ENCODE data around the gene ACP4.

The ACP4 gene

GRCh38 chr19:50826492-50827240 is 36.5 kb downstream of the ACP4 start:
- H3K27ac ChIP-seq (ENCODE audit: low read depth, low read length) = no peak overlapping the region
- H3K9ac ChIP-seq (ENCODE audit: low read length) = no peak overlapping the region
- no peak overlapping the region for H3K4me3 ChIP-seq (ENCODE audit: low read depth, low read length)
- peaks cover 83% of the 10 kb centered on the region for H3K27me3 ChIP-seq (ENCODE audit: control insufficient read depth, insufficient read depth, low read length)
- H3K4me1 ChIP-seq (ENCODE audit: control insufficient read depth, insufficient read depth, low read length) = peaks cover 2% of the 10 kb centered on the region; the same call in 1 of the 2 replicates
- H3K36me3 ChIP-seq (ENCODE audit: control insufficient read depth, insufficient read depth, low read length) = no peaks in the 10 kb centered on the region
- no peaks in the 10 kb centered on the region for H3K9me3 ChIP-seq (ENCODE audit: control insufficient read depth, insufficient read depth, low read depth, low read length)

- Histone ChIP-seq H3K9me3 (ENCODE audit: control insufficient read depth, insufficient read depth, low read depth, low read length) (no peaks in the 10 kb centered on the region), H3K27me3 (ENCODE audit: control insufficient read depth, insufficient read depth, low read length) (peaks cover 77% of the 10 kb centered on the region), H3K4me3 (ENCODE audit: low read depth, low read length) (no peak overlapping the region), H3K36me3 (ENCODE audit: control insufficient read depth, insufficient read depth, low read length) (no peaks in the 10 kb centered on the region), H3K9ac (ENCODE audit: low read length) (no peak overlapping the region), H3K27ac (ENCODE audit: low read depth, low read length) (no peak overlapping the region), H3K4me1 (ENCODE audit: control insufficient read depth, insufficient read depth, low read length) (no peaks in the 10 kb centered on the region)
Observed at GRCh38 chr19:50827476-50827875, 37.3 kb downstream of the ACP4 start.

- Histone ChIP-seq H3K36me3 (ENCODE audit: control insufficient read depth, insufficient read depth, low read length) (no peaks in the 10 kb centered on the region), H3K4me1 (ENCODE audit: control insufficient read depth, insufficient read depth, low read length) (no peaks in the 10 kb centered on the region)
Observed at GRCh38 chr19:50829801-50830200, 39.6 kb downstream of the ACP4 start.

GRCh38 chr19:50830266-50831025 is 40.2 kb downstream of the ACP4 start:
- Histone ChIP-seq H3K9me3 (ENCODE audit: control insufficient read depth, insufficient read depth, low read depth, low read length) (no peaks in the 10 kb centered on the region), H3K9ac (ENCODE audit: low read length) (no peak overlapping the region), H3K27me3 (ENCODE audit: control insufficient read depth, insufficient read depth, low read length) (peaks cover 77% of the 10 kb centered on the region), H3K4me1 (ENCODE audit: control insufficient read depth, insufficient read depth, low read length) (no peaks in the 10 kb centered on the region), H3K36me3 (ENCODE audit: control insufficient read depth, insufficient read depth, low read length) (no peaks in the 10 kb centered on the region), H3K4me3 (ENCODE audit: low read depth, low read length) (no peak overlapping the region), H3K27ac (ENCODE audit: low read depth, low read length) (no peak overlapping the region)

More at GRCh38 chr19:50829801-50830200, 39.6 kb downstream of the ACP4 start:
- Histone ChIP-seq H3K4me3 (ENCODE audit: low read depth, low read length) (no peak overlapping the region), H3K9ac (ENCODE audit: low read length) (no peak overlapping the region), H3K27me3 (ENCODE audit: control insufficient read depth, insufficient read depth, low read length) (peaks cover 76% of the 10 kb centered on the region), H3K9me3 (ENCODE audit: control insufficient read depth, insufficient read depth, low read depth, low read length) (no peaks in the 10 kb centered on the region), H3K27ac (ENCODE audit: low read depth, low read length) (no peak overlapping the region)

GRCh38 chr19:50831026-50831396 is 40.8 kb downstream of the ACP4 start:
- Histone ChIP-seq H3K4me1 (ENCODE audit: control insufficient read depth, insufficient read depth, low read length) (no peaks in the 10 kb centered on the region; the same call in 1 of the 2 replicates), H3K9ac (ENCODE audit: low read length) (no peak overlapping the region), H3K27me3 (ENCODE audit: control insufficient read depth, insufficient read depth, low read length) (peaks cover 77% of the 10 kb centered on the region), H3K36me3 (ENCODE audit: control insufficient read depth, insufficient read depth, low read length) (no peaks in the 10 kb centered on the region), H3K27ac (ENCODE audit: low read depth, low read length) (no peak overlapping the region), H3K4me3 (ENCODE audit: low read depth, low read length) (no peak overlapping the region), H3K9me3 (ENCODE audit: control insufficient read depth, insufficient read depth, low read depth, low read length) (no peaks in the 10 kb centered on the region)

GRCh38 chr19:50832666-50833065 is 42.5 kb downstream of the ACP4 start:
- peaks cover 6% of the 10 kb centered on the region for H3K4me1 ChIP-seq (ENCODE audit: control insufficient read depth, insufficient read depth, low read length)
- no peaks in the 10 kb centered on the region for H3K9me3 ChIP-seq (ENCODE audit: control insufficient read depth, insufficient read depth, low read depth, low read length)
- H3K9ac ChIP-seq (ENCODE audit: low read length) = no peak overlapping the region
- H3K36me3 ChIP-seq (ENCODE audit: control insufficient read depth, insufficient read depth, low read length) = no peaks in the 10 kb centered on the region
- peaks cover 77% of the 10 kb centered on the region for H3K27me3 ChIP-seq (ENCODE audit: control insufficient read depth, insufficient read depth, low read length)
- H3K4me3 ChIP-seq (ENCODE audit: low read depth, low read length) = no peak overlapping the region
- H3K27ac ChIP-seq (ENCODE audit: low read depth, low read length) = no peak overlapping the region

- Histone ChIP-seq H3K4me3 (ENCODE audit: low read depth, low read length) (no peak within 1 kb of the TSS), H3K27ac (ENCODE audit: low read depth, low read length) (no peak within 1 kb of the TSS), H3K4me1 (ENCODE audit: control insufficient read depth, insufficient read depth, low read length) (peaks cover 6% of the 10 kb centered on the region), H3K36me3 (ENCODE audit: control insufficient read depth, insufficient read depth, low read length) (no peaks in the 10 kb centered on the region), H3K9me3 (ENCODE audit: control insufficient read depth, insufficient read depth, low read depth, low read length) (no peaks in the 10 kb centered on the region), H3K27me3 (ENCODE audit: control insufficient read depth, insufficient read depth, low read length) (peaks cover 71% of the 10 kb centered on the region), H3K9ac (ENCODE audit: low read length) (no peak within 1 kb of the TSS)
Observed at GRCh38 chr19:50833117-50833801, 43.0 kb downstream of the ACP4 start, which contains the start of gene KLK15. TSS of gene KLK15 (minus strand) at chr19:50833574. CDS start at chr19:50831492, 2,082 bp downstream.

- H3K4me3 ChIP-seq (ENCODE audit: low read depth, low read length) = no peak overlapping the region
- H3K9me3 ChIP-seq (ENCODE audit: control insufficient read depth, insufficient read depth, low read depth, low read length) = no peaks in the 10 kb centered on the region
- H3K9ac ChIP-seq (ENCODE audit: low read length) = no peak overlapping the region
- peaks cover 69% of the 10 kb centered on the region for H3K27me3 ChIP-seq (ENCODE audit: control insufficient read depth, insufficient read depth, low read length)
- H3K36me3 ChIP-seq (ENCODE audit: control insufficient read depth, insufficient read depth, low read length) = no peaks in the 10 kb centered on the region
- H3K27ac ChIP-seq (ENCODE audit: low read depth, low read length) = no peak overlapping the region
- H3K4me1 ChIP-seq (ENCODE audit: control insufficient read depth, insufficient read depth, low read length) = peaks cover 6% of the 10 kb centered on the region
Observed at GRCh38 chr19:50833802-50834167, 43.6 kb downstream of the ACP4 start.

- Histone ChIP-seq H3K9ac (ENCODE audit: low read length) (peak overlapping the region; percentile 72), H3K4me3 (ENCODE audit: low read depth, low read length) (peak overlapping the region; percentile 96), H3K36me3 (ENCODE audit: control insufficient read depth, insufficient read depth, low read length) (no peaks in the 10 kb centered on the region), H3K27ac (ENCODE audit: low read depth, low read length) (no peak overlapping the region), H3K9me3 (ENCODE audit: control insufficient read depth, insufficient read depth, low read depth, low read length) (no peaks in the 10 kb centered on the region), H3K27me3 (ENCODE audit: control insufficient read depth, insufficient read depth, low read length) (peaks cover 76% of the 10 kb centered on the region), H3K4me1 (ENCODE audit: control insufficient read depth, insufficient read depth, low read length) (peaks cover 6% of the 10 kb centered on the region)
Observed at GRCh38 chr19:50835103-50835784, 45.0 kb downstream of the ACP4 start.

- Histone ChIP-seq H3K36me3 (ENCODE audit: control insufficient read depth, insufficient read depth, low read length) (no peaks in the 10 kb centered on the region), H3K9ac (ENCODE audit: low read length) (peak overlapping the region; percentile 72), H3K27me3 (ENCODE audit: control insufficient read depth, insufficient read depth, low read length) (peaks cover 76% of the 10 kb centered on the region), H3K9me3 (ENCODE audit: control insufficient read depth, insufficient read depth, low read depth, low read length) (no peaks in the 10 kb centered on the region), H3K27ac (ENCODE audit: low read depth, low read length) (no peak overlapping the region), H3K4me1 (ENCODE audit: control insufficient read depth, insufficient read depth, low read length) (peaks cover 6% of the 10 kb centered on the region), H3K4me3 (ENCODE audit: low read depth, low read length) (peak overlapping the region; percentile 96)
Observed at GRCh38 chr19:50835785-50836542, 45.7 kb downstream of the ACP4 start.

All from HUES6 (cell line).